Keratinocyte (primary cell): ENCODE results near the gene SYT1. TPM values are rescaled to one million over a fixed set of nuclear protein-coding genes. Genes with fewer than 3 reads are reported as not detected.

Experiments used
- DNase-seq: peaks from one replicate; pipeline ENCODE4 v3.0.0-alpha.2; 2011; ENCODE audit warnings: low read depth, missing footprints, low spot score
- FAIRE-seq: peaks from 2 replicates; lab custom pipeline; 2011; peaks lifted over from hg19 to GRCh38; lab: Jason Lieb, UNC
- H2AFZ ChIP-seq: 2 replicates; pipeline ENCODE4 v1.6.0; 2012; ENCODE audit warnings: low read length, control low read depth, inconsistent platforms; ENCODE audit not compliant: control insufficient read depth
- H3K27ac ChIP-seq: 2 replicates; pipeline ENCODE4 v1.5.1; 2011; ENCODE audit warnings: low read length; ENCODE audit not compliant: control insufficient read depth, insufficient read depth
- H3K27me3 ChIP-seq: 3 replicates; pipeline ENCODE4 v1.6.0; 2011; ENCODE audit warnings: low read length; ENCODE audit not compliant: control insufficient read depth, insufficient read depth; ENCODE audit errors: extremely low read depth
- H3K36me3 ChIP-seq, 2 experiments: 2 replicates in 1 of 2; 3 replicates in 1 of 2; pipeline ENCODE4 v1.5.1; 2011; ENCODE audit warnings: low read length in 2 of 2, mild to moderate bottlenecking in 1 of 2; ENCODE audit not compliant: control insufficient read depth in 2 of 2, insufficient read depth in 2 of 2; ENCODE audit errors: extremely low read depth in 1 of 2
- H3K4me1 ChIP-seq: 3 replicates; pipeline ENCODE4 v1.5.1; 2011; ENCODE audit warnings: low read length; ENCODE audit not compliant: control insufficient read depth, insufficient read depth; ENCODE audit errors: extremely low read depth
- H3K4me2 ChIP-seq: 3 replicates; pipeline ENCODE4 v1.6.0; 2011; ENCODE audit warnings: low read depth, low read length; ENCODE audit not compliant: control insufficient read depth, insufficient read depth; ENCODE audit errors: extremely low read depth
- H3K4me3 ChIP-seq, 3 experiments: fragments of 200-600 bp in 1 of 3; sonication (generic) in 1 of 3; 2 replicates in 2 of 3; 3 replicates in 1 of 3; pipeline ENCODE4 v1.5.1; 2011 to 2016; ENCODE audit warnings: low read length in 3 of 3, mild to moderate bottlenecking in 3 of 3, control low read depth in 2 of 3, inconsistent platforms in 1 of 3, low read depth in 1 of 3, mixed read lengths in 1 of 3, mixed run types in 1 of 3, moderate library complexity in 1 of 3; ENCODE audit not compliant: control insufficient read depth in 2 of 3, insufficient read depth in 2 of 3; ENCODE audit errors: extremely low read depth in 1 of 3
- H3K79me2 ChIP-seq: 2 replicates; pipeline ENCODE4 v1.6.0; 2012; ENCODE audit warnings: low read length; ENCODE audit not compliant: control insufficient read depth, insufficient read depth
- H3K9ac ChIP-seq: 3 replicates; pipeline ENCODE4 v1.6.0; 2011; ENCODE audit warnings: low read length; ENCODE audit not compliant: control insufficient read depth, insufficient read depth; ENCODE audit errors: extremely low read depth
- H3K9me1 ChIP-seq: 3 replicates; pipeline ENCODE4 v1.6.0; 2011; ENCODE audit warnings: low read length; ENCODE audit not compliant: control insufficient read depth, insufficient read depth; ENCODE audit errors: extremely low read depth
- H3K9me3 ChIP-seq: 2 replicates; pipeline ENCODE4 v1.5.1; 2012; ENCODE audit warnings: low read depth, low read length; ENCODE audit not compliant: control insufficient read depth
- H4K20me1 ChIP-seq: 3 replicates; pipeline ENCODE4 v1.6.0; 2011; ENCODE audit warnings: low read length; ENCODE audit not compliant: control insufficient read depth, insufficient read depth; ENCODE audit errors: extremely low read depth
- EZH2 ChIP-seq: IDR thresholded peaks from one replicate; pipeline ENCODE4 v1.6.1; 2012; ENCODE audit warnings: inconsistent platforms, mild to moderate bottlenecking, low read length, moderate library complexity
- dilution Hi-C: fragments of 300-500 bp; cut with MboI; formaldehyde crosslinking; loops from one replicate; pipeline ENCODE4 v1.7.0; 2020; ENCODE audit warnings: low sequenced_read_pairs; ENCODE audit not compliant: extremely low pct_ligation_motif_present
- polyA plus RNA-seq, 5 experiments: library from polyadenylated mRNA; depleted of rRNA in 3 of 5; stranded (reverse) in 3 of 5; stranded (forward) in 1 of 5; unstranded in 1 of 5; fragments of >200 nt; gene quantifications; 1 replicate in 1 of 5; 2 replicates in 3 of 5; 3 replicates in 1 of 5; pipeline versions ENCODE4 v1.2.1 to v1.2.3, GENCODE V29; 2011 to 2012; ENCODE audit warnings: missing spikeins in 2 of 5, low read depth in 1 of 5, low replicate concordance in 1 of 5
- TF ChIP-seq, protein P1 (sequence below), 3 experiments: IDR thresholded peaks in 1 of 3; conservative IDR thresholded peaks in 1 of 3; optimal IDR thresholded peaks in 1 of 3; 2 replicates in 2 of 3; 3 replicates in 1 of 3; pipeline versions ENCODE3 to v1.5.1; 2011; ENCODE audit warnings: low read length in 3 of 3, mild to moderate bottlenecking in 3 of 3, moderate library complexity in 2 of 3, control low read depth in 1 of 3, inconsistent platforms in 1 of 3; ENCODE audit not compliant: insufficient read depth in 2 of 3; ENCODE audit errors: extremely low read depth in 1 of 3

The SYT1 gene
- polyA plus RNA-seq, 1 donor (not counting 4 experiments of a cell fraction or from before 2014, with no cell fraction given), result 6.1 TPM

DNA sequence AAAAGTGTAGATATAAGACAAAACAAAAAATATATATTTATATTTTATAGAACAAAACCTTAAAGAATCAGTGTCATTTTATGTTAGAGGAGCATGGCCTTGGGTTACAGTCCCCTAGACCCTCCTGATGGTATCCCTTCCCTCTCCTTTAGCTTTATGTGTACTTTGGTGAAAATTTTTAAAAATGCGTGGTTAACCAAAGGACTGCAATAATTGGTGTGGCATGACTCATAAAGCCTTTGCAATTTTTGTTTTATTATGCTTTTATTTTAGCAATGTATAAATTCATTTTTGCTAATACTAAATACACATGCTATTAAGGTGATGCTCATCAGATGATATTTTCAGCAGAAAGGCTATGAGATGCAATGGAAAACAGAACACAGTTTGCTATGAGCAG is 264.4 kb downstream of the SYT1 start:
- DNase-seq, result no peak
- Histone ChIP-seq H3K79me2 (no peaks in the 10 kb centered on the region), H3K9ac (no peak overlapping the region), H3K9me3 (no peaks in the 10 kb centered on the region), H4K20me1 (no peaks in the 10 kb centered on the region), H3K4me3 (no peak overlapping the region), H3K27me3 (no peaks in the 10 kb centered on the region), H2AFZ (no peak overlapping the region), H3K4me2 (no peak overlapping the region), H3K9me1 (no peaks in the 10 kb centered on the region), H3K27ac (no peak overlapping the region), H3K36me3 (no peaks in the 10 kb centered on the region), H3K4me1 (no peaks in the 10 kb centered on the region)
- FAIRE-seq, result no peak
- no peak for TF ChIP-seq EZH2
- TF ChIP-seq, protein P1, sequence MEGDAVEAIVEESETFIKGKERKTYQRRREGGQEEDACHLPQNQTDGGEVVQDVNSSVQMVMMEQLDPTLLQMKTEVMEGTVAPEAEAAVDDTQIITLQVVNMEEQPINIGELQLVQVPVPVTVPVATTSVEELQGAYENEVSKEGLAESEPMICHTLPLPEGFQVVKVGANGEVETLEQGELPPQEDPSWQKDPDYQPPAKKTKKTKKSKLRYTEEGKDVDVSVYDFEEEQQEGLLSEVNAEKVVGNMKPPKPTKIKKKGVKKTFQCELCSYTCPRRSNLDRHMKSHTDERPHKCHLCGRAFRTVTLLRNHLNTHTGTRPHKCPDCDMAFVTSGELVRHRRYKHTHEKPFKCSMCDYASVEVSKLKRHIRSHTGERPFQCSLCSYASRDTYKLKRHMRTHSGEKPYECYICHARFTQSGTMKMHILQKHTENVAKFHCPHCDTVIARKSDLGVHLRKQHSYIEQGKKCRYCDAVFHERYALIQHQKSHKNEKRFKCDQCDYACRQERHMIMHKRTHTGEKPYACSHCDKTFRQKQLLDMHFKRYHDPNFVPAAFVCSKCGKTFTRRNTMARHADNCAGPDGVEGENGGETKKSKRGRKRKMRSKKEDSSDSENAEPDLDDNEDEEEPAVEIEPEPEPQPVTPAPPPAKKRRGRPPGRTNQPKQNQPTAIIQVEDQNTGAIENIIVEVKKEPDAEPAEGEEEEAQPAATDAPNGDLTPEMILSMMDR (optimal IDR thresholded peaks at IDR 0.05 in 1 of 3, IDR thresholded peaks at IDR 0.05 in 1 of 3, conservative IDR thresholded peaks at IDR 0.05 in 1 of 3; ENCODE audit: extremely low read depth in 1 of 3, insufficient read depth in 2 of 3, low read length in 3 of 3), result no peak
- dilution Hi-C loops, result no loop called here

- H3K27me3 ChIP-seq, result no peaks in the 10 kb centered on the region
- no peak overlapping the region for H3K4me3 ChIP-seq
- no peaks in the 10 kb centered on the region for H3K9me1 ChIP-seq
- H3K79me2 ChIP-seq, result no peaks in the 10 kb centered on the region
- no peak for TF ChIP-seq EZH2
- TF ChIP-seq, protein P1 (optimal IDR thresholded peaks at IDR 0.05 in 1 of 3, IDR thresholded peaks at IDR 0.05 in 1 of 3, conservative IDR thresholded peaks at IDR 0.05 in 1 of 3; ENCODE audit: extremely low read depth in 1 of 3, insufficient read depth in 2 of 3, low read length in 3 of 3), result no peak
- no peak overlapping the region for H3K27ac ChIP-seq
- H4K20me1 ChIP-seq, result no peaks in the 10 kb centered on the region
- no peak for DNase-seq
- no peak for FAIRE-seq
- no peaks in the 10 kb centered on the region for H3K4me1 ChIP-seq
- no peak overlapping the region for H3K9ac ChIP-seq
- H2AFZ ChIP-seq, result no peak overlapping the region
- no peak overlapping the region for H3K4me2 ChIP-seq
- no peaks in the 10 kb centered on the region for H3K9me3 ChIP-seq
- dilution Hi-C loops, result no loop called here
- no peaks in the 10 kb centered on the region for H3K36me3 ChIP-seq
These were observed 274.3 kb downstream of the SYT1 start for GRCh38 chr12:79138872-79139271.
